ENCODE results near the gene DOCK8. TPM values are rescaled to one million over a fixed set of nuclear protein-coding genes. Genes with fewer than 3 reads are reported as not detected.

The DOCK8 gene
- total RNA-seq, 1 donor from 2014 or later = 3.4 TPM

DNA sequence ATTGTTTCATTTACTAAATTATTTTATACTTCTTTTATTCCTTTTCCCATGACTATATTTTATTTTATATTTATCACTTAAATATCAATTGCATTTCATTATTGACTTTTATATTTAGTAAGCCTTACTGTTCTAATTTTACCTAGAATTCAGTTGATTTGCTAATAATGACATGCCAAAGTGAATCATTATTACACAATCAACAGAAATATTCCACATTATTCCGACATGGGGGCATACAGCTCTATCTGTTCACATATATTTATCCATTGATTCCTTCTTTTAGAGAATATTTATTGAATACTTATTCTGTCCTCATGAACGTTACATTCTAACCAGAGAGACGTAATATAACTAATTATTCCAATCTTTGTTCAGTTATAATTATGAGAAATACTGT, 221.8 kb downstream of the DOCK8 start:
- DNase-seq = no peak
- no peak for ATAC-seq (ENCODE audit: poor library complexity)
- intact Hi-C loops (cut with DNase I) = no loop called here

DNA sequence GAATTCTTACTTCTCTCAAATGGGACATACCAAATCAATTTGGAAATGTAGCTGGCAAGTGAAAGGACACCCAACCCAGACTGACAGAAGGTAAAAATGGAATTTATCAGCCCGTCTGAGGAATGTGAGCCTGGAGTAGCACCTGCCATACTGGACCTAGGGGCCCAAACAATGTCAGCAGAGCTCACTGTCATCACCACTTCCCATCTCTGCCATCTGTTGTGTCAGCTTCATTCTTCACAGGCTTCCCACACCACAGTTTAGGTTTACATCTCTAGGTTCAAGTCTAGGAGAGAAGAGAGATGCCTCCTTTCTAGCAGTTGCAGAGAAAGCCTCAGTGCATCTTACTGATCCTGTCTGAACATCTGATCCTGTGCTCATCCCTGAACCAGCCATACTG, 222.4 kb downstream of the DOCK8 start:
- ATAC-seq (ENCODE audit: poor library complexity) (peak; percentile 12), DNase-seq (no peak)
- intact Hi-C loops (cut with DNase I) = no loop called here

DNA sequence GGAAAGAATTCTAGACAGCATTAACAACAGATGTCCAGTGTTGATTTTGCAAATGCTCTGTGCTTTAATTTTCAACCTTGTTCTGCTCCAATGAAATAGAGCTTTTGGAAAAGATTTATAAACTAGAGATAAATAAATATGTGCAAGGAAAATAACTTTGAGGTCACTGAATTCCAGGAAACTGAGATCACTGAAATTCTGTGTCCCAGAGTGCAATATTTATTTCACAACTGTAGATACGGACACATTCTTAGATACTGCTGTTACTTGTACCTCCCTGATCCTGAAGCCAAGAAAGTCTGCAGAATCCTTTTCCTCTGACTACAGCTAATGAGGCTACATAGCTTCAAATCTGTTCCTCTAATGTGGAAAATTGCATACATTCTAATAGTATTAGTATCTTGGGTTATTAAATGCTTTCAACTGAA, 222.9 kb downstream of the DOCK8 start:
- intact Hi-C loops (cut with DNase I) = no loop called here
- peak; percentile 82 for ATAC-seq (ENCODE audit: poor library complexity)

DNA sequence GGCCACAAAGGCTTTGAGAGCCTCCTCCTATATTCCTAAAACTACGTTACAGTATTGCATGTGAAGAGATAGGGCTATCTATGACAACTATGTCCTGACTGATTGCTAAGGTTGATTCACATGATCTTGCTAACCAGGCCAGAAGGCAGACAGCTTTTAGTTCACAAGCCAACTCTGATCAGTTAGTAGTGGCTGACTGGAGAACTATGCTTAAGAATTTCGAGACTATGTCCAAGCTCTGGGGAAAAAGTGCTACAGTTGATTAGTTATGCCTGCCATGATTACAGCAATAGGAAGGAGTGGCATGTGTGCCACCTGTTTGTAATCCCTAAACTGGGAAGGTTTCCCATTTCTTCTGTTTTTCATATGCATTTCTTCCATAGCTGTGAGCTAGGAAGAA, 223.4 kb downstream of the DOCK8 start:
- DNase-seq (no peak), ATAC-seq (ENCODE audit: poor library complexity) (peak; percentile 21)
- intact Hi-C loops (cut with DNase I) = no loop called here

More for the DNA sequence above, 222.9 kb downstream of the DOCK8 start:
- no peak for DNase-seq

DNA sequence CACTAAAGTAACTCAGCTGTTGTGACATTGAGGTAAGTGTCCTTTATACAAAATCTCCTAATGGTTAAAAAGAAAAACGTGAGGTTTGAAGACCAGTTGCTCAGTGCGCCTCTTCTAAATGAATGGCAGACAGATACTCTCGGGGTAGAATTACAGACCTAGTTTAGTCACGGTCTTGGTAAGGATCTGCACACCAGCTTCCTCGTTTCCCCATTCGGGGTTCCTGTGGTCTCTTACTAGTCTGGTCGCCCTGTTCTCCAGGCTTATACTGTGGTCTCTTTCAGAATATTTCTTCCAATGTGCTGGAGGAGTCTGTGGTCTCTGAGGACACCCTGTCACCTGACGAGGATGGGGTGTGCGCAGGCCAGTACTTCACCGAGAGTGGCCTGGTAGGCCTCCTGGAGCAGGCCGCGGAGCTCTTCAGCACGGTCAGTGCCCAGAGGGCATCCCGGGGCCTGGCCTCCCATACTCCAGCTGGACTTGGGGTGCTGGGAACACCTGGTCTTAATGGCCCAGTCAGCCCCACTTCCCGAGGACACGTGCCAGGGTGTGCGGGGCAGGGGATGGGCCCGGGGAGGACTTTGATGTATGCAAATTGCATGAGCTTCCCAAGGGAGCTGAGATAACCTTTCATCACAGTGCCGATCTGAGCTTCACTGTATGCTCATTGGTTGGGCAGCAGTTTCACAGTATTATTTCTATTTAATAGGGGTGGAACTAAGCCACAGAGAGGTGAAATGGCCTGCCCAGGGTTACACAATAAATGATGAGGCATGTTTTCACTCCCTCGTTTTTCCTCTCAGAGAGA, 224.5 kb downstream of the DOCK8 start:
- intact Hi-C loops (cut with DNase I) = no loop called here
- ATAC-seq (ENCODE audit: poor library complexity) = peak; percentile 63
- DNase-seq = peak; percentile 58

DNA sequence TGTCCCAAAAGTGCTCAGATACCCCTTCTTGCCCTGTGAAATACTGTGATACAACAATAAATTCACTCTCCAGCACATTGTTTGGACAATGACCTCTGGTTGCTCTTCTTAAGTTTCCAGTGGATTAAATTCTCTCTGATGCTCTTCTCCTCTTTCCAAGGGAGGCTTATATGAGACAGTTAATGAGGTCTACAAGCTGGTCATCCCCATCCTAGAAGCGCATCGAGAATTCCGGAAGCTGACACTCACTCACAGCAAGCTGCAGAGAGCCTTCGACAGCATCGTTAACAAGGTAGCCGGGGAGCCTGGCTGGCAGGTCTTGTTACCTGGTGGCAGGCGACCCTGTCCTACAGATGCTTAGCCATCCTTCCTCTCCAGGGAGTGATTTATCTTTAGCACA, 226.5 kb downstream of the DOCK8 start:
- DNase-seq (no peak), ATAC-seq (ENCODE audit: poor library complexity) (no peak)
- intact Hi-C loops (cut with DNase I) = no loop called here

DNA sequence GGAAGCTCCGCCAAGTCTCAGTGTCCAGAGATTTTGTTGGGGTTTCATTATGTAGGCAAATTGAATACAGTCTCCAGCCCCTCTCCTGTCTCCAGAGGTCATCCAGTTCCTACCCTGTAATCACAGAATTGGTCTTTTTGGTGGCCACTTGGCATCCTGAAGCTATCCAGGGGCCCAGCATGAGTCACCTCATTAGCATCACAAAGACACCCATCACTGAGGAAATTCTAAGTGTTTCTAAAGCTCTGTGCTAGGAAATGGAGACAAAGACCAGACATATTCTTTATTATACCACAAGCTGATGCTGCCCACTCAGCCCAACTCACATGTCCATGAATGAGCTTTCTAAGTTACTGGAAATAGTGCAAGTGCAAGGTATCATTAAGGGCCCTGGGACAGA, 229.9 kb downstream of the DOCK8 start:
- intact Hi-C loops (cut with DNase I) = no loop called here

DNA sequence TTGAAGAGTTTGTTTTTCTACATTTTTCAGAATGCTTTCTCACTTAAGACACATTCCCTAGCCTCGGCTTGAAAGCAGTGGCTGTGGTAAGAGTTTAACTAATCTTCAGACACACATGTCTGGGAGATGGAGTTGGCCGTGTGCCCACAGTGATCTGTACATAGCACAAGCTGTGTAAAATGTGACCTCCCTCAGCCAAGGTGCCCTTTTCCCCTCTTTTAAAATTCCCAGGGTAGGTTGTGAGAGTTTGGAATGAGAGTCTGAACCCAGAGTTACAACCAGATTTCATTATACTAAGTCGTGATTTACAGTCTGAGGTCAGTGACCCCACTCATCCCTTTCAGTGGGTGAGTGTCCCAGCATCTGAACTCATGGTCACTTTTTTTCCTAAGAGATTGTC, 230.4 kb downstream of the DOCK8 start:
- intact Hi-C loops (cut with DNase I) = no loop called here
- ATAC-seq (ENCODE audit: poor library complexity) = peak; percentile 62
- peak; percentile 71 for DNase-seq

More for the DNA sequence above, 229.9 kb downstream of the DOCK8 start:
- ATAC-seq (ENCODE audit: poor library complexity) = no peak
- DNase-seq = no peak

DNA sequence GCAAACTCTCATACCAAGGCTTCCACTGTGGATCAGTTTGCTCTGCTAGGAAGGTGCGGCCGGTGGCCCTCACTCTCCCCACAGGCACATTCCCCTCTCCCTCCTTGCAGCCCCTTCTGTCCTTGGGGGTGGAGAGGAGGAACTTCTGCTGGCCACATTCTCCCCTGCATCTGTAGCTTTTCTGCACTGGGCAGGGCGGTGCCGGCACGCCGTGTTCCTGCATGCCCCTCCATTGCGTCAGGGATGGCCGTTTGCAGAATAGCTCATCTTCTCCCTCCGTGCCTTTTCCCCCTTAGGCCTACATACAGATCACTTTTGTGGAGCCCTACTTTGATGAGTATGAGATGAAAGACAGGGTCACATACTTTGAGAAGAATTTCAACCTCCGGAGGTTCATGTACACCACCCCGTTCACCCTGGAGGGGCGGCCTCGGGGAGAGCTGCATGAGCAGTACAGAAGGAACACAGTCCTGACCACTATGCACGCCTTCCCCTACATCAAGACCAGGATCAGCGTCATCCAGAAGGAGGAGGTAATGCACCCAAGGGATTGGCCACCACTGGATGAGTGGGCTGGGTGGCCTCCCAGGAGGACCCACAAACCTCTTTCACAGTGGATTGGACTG, 231.5 kb downstream of the DOCK8 start:
- ATAC-seq (ENCODE audit: poor library complexity) (no peak), DNase-seq (no peak)
- intact Hi-C loops (cut with DNase I) = no loop called here

DNA sequence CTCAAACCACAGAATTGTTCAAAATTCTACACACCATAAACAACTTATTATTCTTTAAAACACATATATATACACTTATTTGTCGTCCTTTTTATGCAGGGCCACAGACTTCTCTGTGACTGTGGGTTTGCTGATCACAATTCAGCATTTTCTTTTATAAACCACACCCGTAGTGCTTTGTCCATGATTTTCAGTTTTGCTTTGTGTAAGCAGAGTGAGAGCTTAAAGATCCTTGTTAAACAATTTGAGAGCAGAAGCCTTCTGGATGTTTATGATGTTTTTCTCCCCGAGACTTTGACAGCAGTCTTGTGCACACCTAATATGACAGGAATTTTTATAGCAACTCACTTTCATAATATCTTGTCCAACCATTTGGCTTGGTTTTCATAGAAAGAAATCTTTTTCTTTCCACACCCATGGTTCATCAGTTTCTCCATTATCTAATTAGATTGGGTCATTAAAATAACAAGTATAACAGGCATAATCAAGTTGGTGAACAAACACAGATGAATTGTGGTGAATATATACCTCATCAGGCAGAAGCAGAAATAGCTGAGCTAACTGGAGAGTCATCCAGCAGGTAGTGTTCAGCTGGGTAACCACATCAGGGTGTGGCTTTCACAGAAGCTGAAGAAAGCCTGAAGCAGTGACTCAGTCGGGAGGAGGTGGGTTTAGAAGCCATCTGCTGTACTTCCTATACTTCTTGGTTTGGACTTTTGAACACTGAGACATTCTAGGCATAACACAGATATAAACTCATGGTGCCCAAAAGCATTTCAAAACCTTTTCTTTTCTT, 232.8 kb downstream of the DOCK8 start:
- ATAC-seq (ENCODE audit: poor library complexity) = no peak
- intact Hi-C loops (cut with DNase I) = no loop called here

DNA sequence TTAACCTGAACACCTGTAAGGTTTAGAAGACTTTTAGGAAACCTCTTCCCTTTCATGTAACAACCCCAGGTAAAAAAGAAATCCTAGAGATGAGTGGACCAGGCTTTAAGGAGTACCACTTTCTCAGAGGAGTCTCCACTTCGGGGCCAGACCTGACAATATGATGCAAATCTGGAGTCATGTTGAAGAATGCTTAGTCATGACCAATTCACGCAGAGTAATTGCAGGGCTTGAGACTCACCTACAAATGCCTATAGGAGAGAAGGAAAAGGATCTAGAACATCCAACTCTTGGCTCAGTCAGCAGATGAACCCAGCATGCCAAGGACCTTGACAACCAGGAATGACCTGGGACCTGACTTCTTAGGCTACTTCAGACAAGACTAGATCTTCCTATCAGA, 235.4 kb downstream of the DOCK8 start:
- ATAC-seq (ENCODE audit: poor library complexity) = no peak
- intact Hi-C loops (cut with DNase I) = no loop called here

More for the DNA sequence above, 232.8 kb downstream of the DOCK8 start:
- no peak for DNase-seq

DNA sequence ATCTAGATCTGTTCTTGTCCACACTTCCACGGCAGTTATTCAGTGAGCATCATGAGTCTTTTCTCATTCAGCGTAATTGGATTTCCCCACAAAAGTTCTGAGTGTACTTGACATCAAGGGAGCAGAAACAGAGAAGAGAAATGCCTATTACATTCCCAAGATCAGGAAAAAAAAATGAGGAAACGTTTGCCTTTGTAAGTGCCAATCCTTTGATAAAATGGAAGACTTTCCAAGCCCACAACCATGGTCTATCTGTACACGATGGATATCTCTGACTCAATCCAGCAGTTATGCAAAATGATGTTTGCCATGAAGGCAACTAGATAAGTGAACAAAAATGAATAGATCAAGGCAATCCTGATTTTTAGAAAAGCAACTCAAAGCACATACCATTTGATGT, 235.9 kb downstream of the DOCK8 start:
- DNase-seq (no peak), ATAC-seq (ENCODE audit: poor library complexity) (no peak)
- intact Hi-C loops (cut with DNase I) = no loop called here

More for the DNA sequence above, 235.4 kb downstream of the DOCK8 start:
- no peak for DNase-seq

DNA sequence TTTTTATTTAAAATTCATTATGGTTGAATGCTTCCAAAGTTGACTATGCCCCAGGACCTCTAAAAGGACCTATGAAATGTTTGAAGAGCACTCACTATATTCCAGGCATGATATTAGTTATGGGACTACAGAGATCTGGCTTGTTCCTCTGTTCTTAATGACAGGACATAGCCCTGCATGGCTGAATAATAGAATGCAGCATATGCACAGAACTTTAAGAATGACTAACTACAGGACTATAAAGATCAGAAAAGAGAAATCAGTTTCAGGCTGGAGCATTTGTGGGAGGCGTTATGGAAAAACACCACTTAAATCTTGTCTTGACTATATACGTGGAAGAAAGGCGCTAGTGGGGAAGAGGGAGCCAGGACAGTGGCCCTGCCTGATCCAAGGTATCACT, 239.2 kb downstream of the DOCK8 start:
- no peak for ATAC-seq (ENCODE audit: poor library complexity)

DNA sequence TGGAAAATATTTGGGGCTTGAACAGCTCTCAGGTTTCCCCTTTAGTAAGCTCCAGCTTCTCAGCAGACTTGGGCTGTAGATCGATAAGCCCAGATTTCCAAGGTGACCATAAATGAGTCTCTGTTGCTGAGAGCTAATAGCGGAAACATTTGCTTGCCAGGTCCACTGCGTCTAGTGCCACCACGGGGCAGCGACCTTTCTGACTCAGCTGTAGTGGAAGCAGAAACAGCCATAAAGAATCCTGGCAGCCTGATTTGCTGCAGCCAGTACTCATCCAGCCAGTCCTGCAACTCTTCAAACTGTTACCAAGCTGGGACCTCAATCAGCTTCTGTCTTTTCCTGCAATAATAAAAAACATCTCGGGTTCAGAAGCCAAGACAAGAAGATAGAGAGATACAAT, 241.7 kb downstream of the DOCK8 start:
- intact Hi-C loops (cut with DNase I) = no loop called here
- peak; percentile 59 for DNase-seq
- ATAC-seq (ENCODE audit: poor library complexity) = peak; percentile 92

More for the DNA sequence above, 239.2 kb downstream of the DOCK8 start:
- DNase-seq = no peak
- intact Hi-C loops (cut with DNase I) = no loop called here

DNA sequence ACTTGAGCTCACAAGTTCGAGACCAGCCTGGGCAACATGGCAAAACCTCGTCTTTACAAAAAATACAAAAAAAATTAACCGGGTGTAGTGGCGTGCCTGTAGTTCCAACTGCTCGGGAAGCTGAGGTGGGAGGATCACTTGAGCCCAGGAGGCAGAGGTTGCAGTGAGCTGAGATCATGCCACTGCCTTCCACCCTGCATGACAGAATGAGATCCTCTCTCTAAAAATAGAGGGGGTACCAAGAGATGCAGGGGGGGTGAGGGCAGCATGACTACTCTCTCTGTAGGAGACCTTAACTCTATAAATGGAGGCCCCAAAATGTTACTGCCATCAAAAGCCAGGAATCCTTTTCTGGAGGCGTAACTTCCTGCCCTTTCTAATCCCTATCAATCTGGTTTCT, 243.9 kb downstream of the DOCK8 start:
- DNase-seq (no peak), ATAC-seq (ENCODE audit: poor library complexity) (no peak)
- intact Hi-C loops (cut with DNase I) = no loop called here

DNA sequence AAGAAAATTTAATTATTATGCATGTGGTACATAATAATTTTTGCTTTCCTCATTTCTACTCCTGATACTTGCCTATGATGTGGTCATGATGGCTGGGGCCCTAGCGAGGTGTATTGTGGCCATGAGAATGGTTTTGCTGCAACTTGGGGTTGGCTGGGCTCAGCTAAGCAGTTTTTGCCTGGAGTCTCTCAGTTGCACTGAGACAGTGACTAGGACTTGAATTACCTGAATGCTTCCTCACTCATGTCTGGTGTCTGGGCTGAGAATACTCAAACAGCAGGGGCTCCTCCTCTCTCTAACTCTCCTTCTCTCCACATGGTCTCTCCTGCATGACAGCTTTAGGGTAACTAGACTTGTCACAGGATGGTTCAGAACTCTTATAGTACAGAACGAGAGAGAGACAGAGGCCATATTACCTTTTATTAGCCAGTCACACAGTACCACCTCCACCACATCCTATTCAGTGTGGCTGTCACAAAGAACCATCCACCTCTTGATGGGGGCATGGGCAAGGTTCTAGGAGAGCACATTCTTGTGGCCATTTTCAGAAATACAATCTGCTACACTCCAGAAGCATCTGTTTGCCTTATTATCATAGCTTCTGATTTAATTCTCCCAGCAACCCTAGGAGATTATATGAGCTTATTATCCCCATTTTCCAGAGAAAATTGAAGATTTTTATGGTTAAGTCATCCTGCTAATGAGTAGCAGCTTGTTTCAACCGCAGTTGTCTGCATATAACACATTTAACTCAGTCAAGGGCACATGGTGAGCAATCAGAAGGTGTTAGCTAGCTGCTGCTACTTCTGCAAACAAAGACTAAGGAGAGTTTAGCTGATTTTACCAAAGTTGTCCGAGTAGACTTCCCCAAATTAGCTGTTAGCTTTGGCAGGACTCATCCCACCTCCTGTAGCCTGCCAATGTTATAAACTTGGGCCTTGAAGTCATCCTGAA, 245.1 kb downstream of the DOCK8 start:
- intact Hi-C loops (cut with DNase I) = no loop called here
- DNase-seq = no peak
- ATAC-seq (ENCODE audit: poor library complexity) = no peak

DNA sequence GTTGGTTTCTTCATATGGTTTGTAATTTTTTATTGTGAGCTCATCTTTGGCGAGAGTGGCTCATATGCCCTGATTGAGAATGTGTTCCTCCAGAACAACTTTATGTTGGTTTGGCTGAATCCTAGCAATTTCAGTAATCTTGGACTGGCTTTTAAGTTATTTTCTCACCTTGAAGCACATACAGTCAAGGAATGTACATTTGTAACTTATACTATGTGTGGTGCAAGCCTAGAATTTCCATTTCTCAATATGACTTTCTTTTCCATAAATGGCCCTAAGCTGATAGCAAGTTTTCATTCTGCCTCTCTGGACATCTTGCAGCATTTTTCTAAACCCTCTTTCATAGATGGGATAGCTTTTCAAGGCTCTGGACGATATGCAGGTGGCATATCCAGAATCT, 247.5 kb downstream of the DOCK8 start:
- no peak for ATAC-seq (ENCODE audit: poor library complexity)

DNA sequence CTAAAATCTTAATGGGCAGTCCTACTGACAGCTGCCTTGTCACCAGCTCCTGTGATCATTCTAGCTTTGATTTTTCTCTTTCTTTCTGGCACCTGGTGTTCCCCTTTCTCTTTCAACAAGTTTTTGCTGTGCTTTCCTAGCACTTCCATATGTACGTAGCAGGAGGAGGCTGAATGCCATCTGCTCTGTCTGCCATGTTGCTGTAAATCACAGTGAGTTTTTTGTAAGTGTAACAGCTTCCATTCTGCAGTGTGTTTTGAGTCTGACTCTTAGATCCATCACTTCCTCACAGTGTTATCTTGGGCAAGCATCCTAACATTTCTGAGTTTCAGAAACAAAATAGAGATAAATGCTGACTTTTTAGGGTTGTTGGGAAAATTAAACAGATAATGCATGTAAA, 247.9 kb downstream of the DOCK8 start:
- no peak for ATAC-seq (ENCODE audit: poor library complexity)
- intact Hi-C loops (cut with DNase I) = no loop called here
- DNase-seq = no peak

More for the DNA sequence above, 247.5 kb downstream of the DOCK8 start:
- no peak for DNase-seq
- intact Hi-C loops (cut with DNase I) = no loop called here

All from Right ventricle myocardium superior (tissue), 1 donor.